Small intestine (tissue), 7 donors: Measurements from ENCODE around the gene SVOP. TPM values are rescaled to one million over a fixed set of nuclear protein-coding genes. Genes with fewer than 3 reads are reported as not detected.
A peak's percentile ranks its signal among the peaks of the same experiment; 100 is the strongest.
"Not testable (repeated sequence)": the region's sequence is repeated elsewhere in the genome, so short reads cannot be mapped to it uniquely, and the experiment has no call there.

Source experiments
- DNase-seq, 2 donors: peaks; one replicate each; pipeline versions ENCODE4 v3.0.0 to v3.0.0-alpha.2; 2013
- FAIRE-seq: peaks from 2 replicates; lab custom pipeline; 2012; peaks lifted over from hg19 to GRCh38; lab: Jason Lieb, UNC
- H3K27ac ChIP-seq, 3 donors: one replicate each; pipeline ENCODE4 v1.5.1; 2013; ENCODE audit warnings: low read length in 2 of 3, mild to moderate bottlenecking in 2 of 3, control low read depth in 1 of 3, inconsistent platforms in 1 of 3, low read depth in 1 of 3, moderate library complexity in 1 of 3
- H3K27me3 ChIP-seq, 3 donors: one replicate each; pipeline ENCODE4 v1.6.1; 2013; ENCODE audit warnings: low read length in 3 of 3, inconsistent platforms in 1 of 3; ENCODE audit not compliant: control insufficient read depth in 3 of 3, insufficient read depth in 3 of 3
- H3K36me3 ChIP-seq, 3 donors: one replicate each; pipeline ENCODE4 v1.6.1; 2013; ENCODE audit warnings: low read length in 3 of 3, inconsistent platforms in 1 of 3, low read depth in 1 of 3, mild to moderate bottlenecking in 1 of 3, moderate library complexity in 1 of 3; ENCODE audit not compliant: control insufficient read depth in 3 of 3, insufficient read depth in 2 of 3
- H3K4me1 ChIP-seq, 3 donors: one replicate each; pipeline ENCODE4 v1.6.1; 2013; ENCODE audit warnings: low read length in 2 of 3, inconsistent platforms in 1 of 3, low read depth in 1 of 3, mild to moderate bottlenecking in 1 of 3, moderate library complexity in 1 of 3; ENCODE audit not compliant: control insufficient read depth in 3 of 3, insufficient read depth in 2 of 3
- H3K4me3 ChIP-seq, 3 donors: one replicate each; pipeline ENCODE4 v1.5.1; 2013; ENCODE audit warnings: low read length in 3 of 3, control low read depth in 1 of 3, inconsistent platforms in 1 of 3, low read depth in 1 of 3, mild to moderate bottlenecking in 1 of 3, moderate library complexity in 1 of 3
- H3K9me3 ChIP-seq, 2 donors: one replicate each; pipeline ENCODE4 v1.6.1; 2013; ENCODE audit warnings: low read depth in 1 of 2, low read length in 1 of 2; ENCODE audit not compliant: control insufficient read depth in 2 of 2, insufficient read depth in 1 of 2
- WGBS, 3 donors: extraction: QIAGEN DNeasy Blood & Tissue Kit; methylation state at CpG; one replicate each; pipeline ENCODE4 v1.1.7; 2013; 5-methylcytosine and 5-hydroxymethylcytosine counted together
- polyA plus RNA-seq, 4 donors: library from polyadenylated mRNA; stranded (reverse) in 3 of 4; unstranded in 1 of 4; fragments of 200-250 nt in 3 of 4; fragments of 120-200 nt in 1 of 4; gene quantifications; one replicate each; pipeline versions ENCODE4 v1.2.1 to v1.2.3, GENCODE V29; 2013
- donor health status: healthy with polysubstance abuse.
- donor health status: control.
- donor health status: control.
- donor health status: Bipolar disorder and iron deficiency.
- donor health status: healthy.

The SVOP gene
- polyA plus RNA-seq, 4 donors = 0.37 to 0.94 TPM; not detected in 2

DNA sequence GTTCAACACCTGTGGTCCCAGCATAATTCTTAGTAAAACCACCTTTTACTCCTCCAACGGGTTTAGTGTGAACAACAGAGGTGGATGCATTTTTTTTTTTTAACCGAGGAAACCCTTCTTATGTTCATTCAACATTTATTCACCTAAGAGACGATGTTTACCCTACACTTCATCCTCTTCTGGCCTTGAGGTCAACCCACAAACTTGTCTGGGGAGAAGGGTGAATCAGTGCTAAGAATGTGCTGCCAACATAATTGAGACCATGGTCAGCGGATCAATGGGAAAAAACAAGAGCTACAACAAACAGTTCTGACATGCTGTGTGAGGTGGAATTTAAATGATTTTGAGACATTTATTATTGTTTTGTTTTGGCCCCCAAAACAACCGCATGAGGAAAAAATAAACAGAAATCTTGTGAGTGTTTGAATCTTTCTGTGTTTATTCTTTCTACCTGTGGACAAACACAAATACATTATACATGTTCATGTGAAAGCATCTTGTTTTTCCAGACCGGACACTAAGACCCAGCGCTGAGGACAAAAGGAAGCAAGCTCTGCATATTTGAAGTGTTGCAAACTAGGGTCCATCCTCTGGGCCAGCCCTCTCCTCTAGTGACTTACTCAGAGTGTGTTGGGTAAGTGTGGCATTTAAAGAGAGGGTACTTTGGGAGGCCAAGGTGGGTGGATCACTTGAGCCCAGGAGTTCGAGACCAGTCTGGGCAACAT lies 26.4 kb upstream of the SVOP start:
- 74 to 76% (median 76%) methylated on average over 8 of the region's 8 CpGs for WGBS, 3 donors

DNA sequence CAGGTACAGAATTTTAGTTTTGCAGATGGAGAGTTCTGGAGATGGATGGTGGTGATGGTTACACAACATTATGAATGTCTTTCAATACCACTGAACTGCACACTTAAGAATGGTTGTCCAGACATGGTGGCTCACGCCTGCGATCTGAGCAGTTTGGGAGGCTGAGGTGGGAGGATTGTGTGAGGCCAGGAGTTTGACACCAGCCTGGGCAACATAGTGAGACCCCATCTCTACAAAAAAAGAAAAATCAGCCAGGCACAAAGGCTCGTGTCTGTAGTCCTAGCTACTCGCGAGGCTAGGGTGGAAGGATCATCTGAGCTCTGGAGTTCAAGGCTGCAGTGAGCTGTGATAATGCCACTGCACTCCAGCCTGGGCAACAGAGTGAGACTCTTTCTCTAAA lies 23.4 kb upstream of the SVOP start:
- 81 to 85% (median 82%) methylated on average over 5 of the region's 5 CpGs for WGBS, 3 donors
- Histone ChIP-seq H3K27ac (no peak overlapping the region), H3K4me1 (no peaks in the 10 kb centered on the region), H3K9me3 (peaks cover 1 to 4% of the 10 kb centered on the region in 2 donors), H3K27me3 (peaks cover 0 to 3% (median 2%) of the 10 kb centered on the region in 3 donors), H3K4me3 (no peak overlapping the region), H3K36me3 (no peaks in the 10 kb centered on the region)
- no peak for DNase-seq
- FAIRE-seq = no peak

More for the DNA sequence above, 26.4 kb upstream of the SVOP start:
- DNase-seq (no peak), FAIRE-seq (no peak)
- H3K4me3 ChIP-seq = no peak overlapping the region
- H3K4me1 ChIP-seq = no peaks in the 10 kb centered on the region
- peaks cover 0 to 2% (median 0%) of the 10 kb centered on the region in 3 donors for H3K27me3 ChIP-seq
- H3K27ac ChIP-seq = no peak overlapping the region
- no peaks in the 10 kb centered on the region for H3K9me3 ChIP-seq
- H3K36me3 ChIP-seq = no peaks in the 10 kb centered on the region

GRCh38 chr12:109036975-109037374 lies 16.1 kb upstream of the SVOP start:
- Histone ChIP-seq H3K4me3 (no peak overlapping the region), H3K27me3 (peaks cover 0 to 5% (median 0%) of the 10 kb centered on the region in 3 donors), H3K9me3 (peaks cover 1 to 6% of the 10 kb centered on the region in 2 donors), H3K27ac (no peak overlapping the region), H3K4me1 (no peaks in the 10 kb centered on the region), H3K36me3 (no peaks in the 10 kb centered on the region)
- FAIRE-seq (no peak), DNase-seq (no peak)
- 33 to 75% (median 65%) methylated on average over 1 of the region's 1 CpG for WGBS, 3 donors

- WGBS, 3 donors = 48 to 49% (median 48%) methylated on average over 7 of the region's 7 CpGs
- DNase-seq (peak in 1 of 2 donors; percentile 17), FAIRE-seq (no peak)
- Histone ChIP-seq H3K36me3 (no peaks in the 10 kb centered on the region), H3K27me3 (peaks cover 0 to 2% (median 0%) of the 10 kb centered on the region in 3 donors), H3K4me3 (no peak overlapping the region), H3K4me1 (no peaks in the 10 kb centered on the region), H3K9me3 (peaks cover 0 to 2% of the 10 kb centered on the region in 2 donors), H3K27ac (no peak overlapping the region)
Measured at GRCh38 chr12:109033239-109034196, 12.7 kb upstream of the SVOP start.

DNA sequence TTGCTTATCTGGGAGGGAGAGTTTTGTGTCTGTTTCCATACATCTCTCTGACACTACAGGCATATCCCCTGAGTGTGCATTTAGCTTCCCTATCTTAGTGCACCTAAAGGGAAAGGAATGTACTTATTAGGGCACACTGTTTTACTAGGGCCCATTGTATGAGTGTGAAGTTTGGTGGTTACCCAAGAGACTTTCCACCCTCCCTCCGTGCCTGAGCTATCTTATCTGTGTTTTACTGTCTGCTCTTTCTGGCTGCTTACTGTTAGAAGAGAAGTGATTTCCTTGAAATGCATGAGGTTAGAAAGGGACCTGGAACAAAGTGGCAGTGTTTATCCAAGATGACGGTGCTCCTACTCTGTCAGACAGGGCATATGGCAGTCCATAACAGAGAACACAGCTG lies 8.5 kb upstream of the SVOP start:
- Histone ChIP-seq H3K27ac (no peak overlapping the region), H3K36me3 (no peaks in the 10 kb centered on the region), H3K4me1 (no peaks in the 10 kb centered on the region), H3K9me3 (no peaks in the 10 kb centered on the region), H3K27me3 (peaks cover 0 to 2% (median 0%) of the 10 kb centered on the region in 3 donors), H3K4me3 (no peak overlapping the region)
- 6 to 47% (median 24%) methylated on average over 2 of the region's 2 CpGs for WGBS, 3 donors
- no peak for FAIRE-seq
- peak in 1 of 2 donors; percentile 23 for DNase-seq

DNA sequence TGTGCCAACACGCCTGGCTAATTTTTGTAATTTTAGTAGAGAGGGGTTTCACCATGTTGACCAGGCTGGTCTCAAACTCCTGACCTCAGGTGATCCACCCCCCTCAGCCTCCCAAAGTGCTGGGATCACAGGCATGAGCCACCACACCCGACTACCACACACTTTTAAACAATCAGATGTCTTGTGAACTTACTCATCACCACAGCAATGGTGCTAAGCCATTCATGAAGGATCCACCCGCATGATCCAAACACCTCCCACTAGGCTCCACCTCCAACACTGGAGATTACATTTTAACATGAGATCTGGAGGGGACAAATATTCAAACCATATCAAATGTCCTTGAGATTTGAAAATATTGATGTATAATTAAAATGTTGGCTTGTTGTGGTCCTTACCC lies 7.8 kb upstream of the SVOP start:
- 44 to 50% (median 50%) methylated on average over 3 of the region's 3 CpGs for WGBS, 3 donors
- DNase-seq, H3K27ac ChIP-seq, FAIRE-seq, H3K36me3 ChIP-seq, H3K27me3 ChIP-seq, H3K9me3 ChIP-seq, H3K4me1 ChIP-seq, H3K4me3 ChIP-seq: not testable (repeated sequence)

DNA sequence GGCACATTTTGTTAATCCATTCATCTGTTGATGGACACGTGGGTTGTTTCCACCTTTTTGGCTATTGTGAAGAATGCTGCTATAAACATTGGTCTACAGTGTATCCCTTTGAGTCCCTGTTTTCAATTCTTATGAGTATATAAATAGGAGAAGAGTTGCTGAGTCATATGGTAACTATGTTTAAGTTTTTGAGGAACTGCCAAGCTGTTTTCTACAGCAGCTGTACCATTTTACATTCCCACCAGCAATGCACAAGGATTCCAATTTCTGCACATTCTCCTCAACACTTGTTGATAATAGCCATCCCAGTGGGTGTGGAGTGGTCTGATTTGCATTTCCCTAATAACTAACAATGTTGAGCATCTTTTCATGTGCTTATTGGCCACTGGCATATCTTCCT lies 6.9 kb upstream of the SVOP start:
- no peak overlapping the region for H3K4me3 ChIP-seq
- DNase-seq (no peak), FAIRE-seq (no peak)
- no peak overlapping the region for H3K27ac ChIP-seq
- no peaks in the 10 kb centered on the region for H3K36me3 ChIP-seq
- 31 to 47% (median 44%) methylated on average over 1 of the region's 1 CpG for WGBS, 3 donors
- no peaks in the 10 kb centered on the region for H3K4me1 ChIP-seq
- H3K27me3 ChIP-seq = no peaks in the 10 kb centered on the region
- H3K9me3 ChIP-seq = no peaks in the 10 kb centered on the region

DNA sequence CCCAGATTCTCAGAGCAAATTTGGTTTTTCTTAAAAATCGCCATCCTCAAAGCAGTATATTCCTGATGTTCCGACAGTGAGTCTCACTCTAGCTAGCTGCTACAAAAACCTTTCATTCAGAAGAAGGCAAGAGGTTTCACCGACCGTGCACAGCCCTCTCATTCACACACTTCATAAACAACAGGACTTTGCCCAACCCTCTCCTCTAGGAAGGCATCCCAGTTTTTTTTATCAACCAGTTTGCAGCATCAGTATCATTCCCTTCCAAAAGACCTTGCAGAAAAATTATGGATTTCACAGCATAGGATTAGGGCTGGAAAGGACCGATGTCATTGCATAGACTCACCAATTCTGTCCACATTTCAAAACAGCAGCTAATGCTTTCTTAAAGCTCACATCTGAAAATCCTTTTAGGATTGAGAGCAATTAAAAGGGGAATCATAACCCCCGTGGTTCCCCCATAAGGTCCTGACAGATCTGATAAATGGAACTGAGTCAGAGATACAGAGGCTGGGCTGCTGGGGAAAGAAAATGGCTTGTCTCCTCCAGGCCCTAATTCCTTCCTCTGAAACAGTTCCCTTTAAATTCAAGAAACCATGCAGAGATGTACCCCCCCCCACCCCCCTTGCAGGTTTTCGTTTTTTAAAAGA lies 597 bp downstream of the SVOP start:
- H3K27me3 ChIP-seq = peaks cover 0 to 4% (median 0%) of the 10 kb centered on the region in 3 donors
- no peaks in the 10 kb centered on the region for H3K9me3 ChIP-seq
- no peak for DNase-seq
- WGBS, 3 donors = 62 to 64% (median 63%) methylated on average over 7 of the region's 7 CpGs
- H3K36me3 ChIP-seq = no peaks in the 10 kb centered on the region
- no peak overlapping the region for H3K27ac ChIP-seq
- no peak for FAIRE-seq
- H3K4me3 ChIP-seq = no peak overlapping the region
- H3K4me1 ChIP-seq = no peaks in the 10 kb centered on the region
